ENCODE data around the gene C6orf52. TPM values are rescaled to one million over a fixed set of nuclear protein-coding genes. Genes with fewer than 3 reads are reported as not detected.

The C6orf52 gene
- total and polyA plus RNA-seq, 8 donors: 1.8 to 3.2 (median 2.8) TPM; not detected in 5

- no peak for TF ChIP-seq POLR2AphosphoS5 (IDR thresholded peaks at IDR 0.05)
- TF ChIP-seq, protein P1, sequence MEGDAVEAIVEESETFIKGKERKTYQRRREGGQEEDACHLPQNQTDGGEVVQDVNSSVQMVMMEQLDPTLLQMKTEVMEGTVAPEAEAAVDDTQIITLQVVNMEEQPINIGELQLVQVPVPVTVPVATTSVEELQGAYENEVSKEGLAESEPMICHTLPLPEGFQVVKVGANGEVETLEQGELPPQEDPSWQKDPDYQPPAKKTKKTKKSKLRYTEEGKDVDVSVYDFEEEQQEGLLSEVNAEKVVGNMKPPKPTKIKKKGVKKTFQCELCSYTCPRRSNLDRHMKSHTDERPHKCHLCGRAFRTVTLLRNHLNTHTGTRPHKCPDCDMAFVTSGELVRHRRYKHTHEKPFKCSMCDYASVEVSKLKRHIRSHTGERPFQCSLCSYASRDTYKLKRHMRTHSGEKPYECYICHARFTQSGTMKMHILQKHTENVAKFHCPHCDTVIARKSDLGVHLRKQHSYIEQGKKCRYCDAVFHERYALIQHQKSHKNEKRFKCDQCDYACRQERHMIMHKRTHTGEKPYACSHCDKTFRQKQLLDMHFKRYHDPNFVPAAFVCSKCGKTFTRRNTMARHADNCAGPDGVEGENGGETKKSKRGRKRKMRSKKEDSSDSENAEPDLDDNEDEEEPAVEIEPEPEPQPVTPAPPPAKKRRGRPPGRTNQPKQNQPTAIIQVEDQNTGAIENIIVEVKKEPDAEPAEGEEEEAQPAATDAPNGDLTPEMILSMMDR (IDR thresholded peaks at IDR 0.05): no peak
- TF ChIP-seq POLR2A (IDR thresholded peaks at IDR 0.05): no peak
- no peak for TF ChIP-seq EP300 (IDR thresholded peaks at IDR 0.05)
- intact Hi-C loops (cut with DNase I; ENCODE audit: low total_unique reads): no loop called here
- Histone ChIP-seq H3K4me3 (no peak overlapping the region), H3K27ac (no peak overlapping the region), H3K36me3 (peaks cover 0 to 23% (median 15%) of the 10 kb centered on the region in 4 donors), H3K9me3 (no peaks in the 10 kb centered on the region), H3K27me3 (no peaks in the 10 kb centered on the region), H3K4me1 (no peaks in the 10 kb centered on the region)
- DNase-seq: no peak
Measured at GRCh38 chr6:10740061-10740460, 45.6 kb upstream of the C6orf52 start.

DNA sequence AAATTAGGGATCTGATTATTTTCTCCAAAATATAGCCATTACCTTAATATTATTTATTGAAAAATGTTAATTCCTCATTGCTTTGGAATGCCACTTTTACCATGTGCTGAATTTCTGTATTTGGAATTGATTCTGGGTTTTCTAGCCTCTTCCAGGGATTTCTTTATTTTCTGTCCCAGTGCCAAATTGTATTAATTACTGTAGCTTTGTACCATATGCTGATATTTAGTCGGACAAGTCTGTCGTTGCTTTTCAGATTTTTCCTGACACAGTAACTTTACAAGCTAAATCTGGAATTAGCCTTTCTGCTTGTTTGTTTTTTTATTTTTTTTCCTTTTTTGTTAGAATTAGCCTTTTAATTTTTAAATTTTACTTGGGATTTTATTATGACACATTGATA lies 42.3 kb upstream of the C6orf52 start:
- Histone ChIP-seq H3K27me3 (no peaks in the 10 kb centered on the region), H3K4me3 (no peak overlapping the region), H3K36me3 (peaks cover 0 to 30% (median 29%) of the 10 kb centered on the region in 4 donors), H3K9me3 (no peaks in the 10 kb centered on the region), H3K4me1 (no peaks in the 10 kb centered on the region), H3K27ac (no peak overlapping the region)
- no peak for DNase-seq
- 85 to 96% (median 90%) methylated on average over 2 of the region's 2 CpGs for WGBS, 5 donors
- TF ChIP-seq, protein P1 (IDR thresholded peaks at IDR 0.05): no peak
- no peak for TF ChIP-seq EP300 (IDR thresholded peaks at IDR 0.05)
- no peak for TF ChIP-seq POLR2A (IDR thresholded peaks at IDR 0.05)
- no peak for TF ChIP-seq POLR2AphosphoS5 (IDR thresholded peaks at IDR 0.05)
- intact Hi-C loops (cut with DNase I; ENCODE audit: low total_unique reads): no loop called here

- Histone ChIP-seq H3K36me3 (peaks cover 17 to 56% (median 52%) of the 10 kb centered on the region in 4 donors), H3K9me3 (no peaks in the 10 kb centered on the region), H3K4me1 (no peaks in the 10 kb centered on the region), H3K27ac (no peak overlapping the region), H3K4me3 (no peak overlapping the region), H3K27me3 (no peaks in the 10 kb centered on the region)
- 91 to 98% (median 95%) methylated on average over 3 of the region's 3 CpGs for WGBS, 5 donors
- TF ChIP-seq POLR2A (IDR thresholded peaks at IDR 0.05): no peak
- TF ChIP-seq, protein P1 (IDR thresholded peaks at IDR 0.05): no peak
- no peak for TF ChIP-seq EP300 (IDR thresholded peaks at IDR 0.05)
- no peak for TF ChIP-seq POLR2AphosphoS5 (IDR thresholded peaks at IDR 0.05)
- intact Hi-C loops (cut with DNase I; ENCODE audit: low total_unique reads): no loop called here
- no peak for DNase-seq
Measured at GRCh38 chr6:10733863-10734262, 39.4 kb upstream of the C6orf52 start.

GRCh38 chr6:10733151-10733715 lies 38.8 kb upstream of the C6orf52 start:
- no peak for DNase-seq
- 92 to 95% (median 94%) methylated on average over 17 of the region's 17 CpGs for WGBS, 5 donors
- intact Hi-C loops (cut with DNase I; ENCODE audit: low total_unique reads): no loop called here

More at GRCh38 chr6:10733151-10733715, 38.8 kb upstream of the C6orf52 start:
- Histone ChIP-seq H3K27ac (no peak overlapping the region), H3K27me3 (no peaks in the 10 kb centered on the region), H3K36me3 (peaks cover 17 to 62% (median 58%) of the 10 kb centered on the region in 4 donors), H3K9me3 (no peaks in the 10 kb centered on the region), H3K4me3 (no peak overlapping the region), H3K4me1 (no peaks in the 10 kb centered on the region)
- no peak for TF ChIP-seq POLR2A (IDR thresholded peaks at IDR 0.05)
- no peak for TF ChIP-seq POLR2AphosphoS5 (IDR thresholded peaks at IDR 0.05)
- TF ChIP-seq, protein P1 (IDR thresholded peaks at IDR 0.05): no peak
- no peak for TF ChIP-seq EP300 (IDR thresholded peaks at IDR 0.05)

All from stomach (tissue), 9 donors.